H9 (cell line): ENCODE measurements around the gene DUSP5. TPM values are rescaled to one million over a fixed set of nuclear protein-coding genes. Genes with fewer than 3 reads are reported as not detected.

ENCODE experiments used
- DNase-seq: peaks from one replicate; pipeline ENCODE4 v3.0.0-alpha.2; 2017
- H2AFZ ChIP-seq: one replicate; pipeline ENCODE4 v1.6.1; 2013; ENCODE audit warnings: mild to moderate bottlenecking, low read length, control low read depth, moderate library complexity
- H2AK5ac ChIP-seq: 2 replicates; pipeline ENCODE4 v1.6.1; 2013; ENCODE audit warnings: low read length, control low read depth, mixed read lengths; ENCODE audit not compliant: insufficient read length
- H2BK120ac ChIP-seq: one replicate; pipeline ENCODE4 v1.6.1; 2013; ENCODE audit warnings: low read depth, mild to moderate bottlenecking, low read length, control low read depth, inconsistent platforms; ENCODE audit not compliant: poor library complexity, severe bottlenecking
- H2BK12ac ChIP-seq: 2 replicates; pipeline ENCODE4 v1.6.1; 2013; ENCODE audit warnings: low read length, control low read depth, mixed read lengths, low read depth; ENCODE audit not compliant: insufficient read length
- H2BK15ac ChIP-seq: 2 replicates; pipeline ENCODE4 v1.6.1; 2013; ENCODE audit warnings: low read depth, low read length, control low read depth
- H2BK20ac ChIP-seq: one replicate; pipeline ENCODE4 v1.6.1; 2013; ENCODE audit warnings: low read depth, mild to moderate bottlenecking, low read length, control low read depth, inconsistent platforms; ENCODE audit not compliant: poor library complexity, severe bottlenecking
- H2BK5ac ChIP-seq: 2 replicates; pipeline ENCODE4 v1.6.1; 2013; ENCODE audit warnings: low read length, control low read depth, mixed read lengths; ENCODE audit not compliant: insufficient read length
- H3K14ac ChIP-seq: 2 replicates; pipeline ENCODE4 v1.6.1; 2013; ENCODE audit warnings: low read length, control low read depth; ENCODE audit not compliant: insufficient read depth
- H3K18ac ChIP-seq: 2 replicates; pipeline ENCODE4 v1.6.1; 2013; ENCODE audit warnings: low read depth, mild to moderate bottlenecking, mixed read lengths, low read length, control low read depth; ENCODE audit not compliant: insufficient read length
- H3K23ac ChIP-seq: 2 replicates; pipeline ENCODE4 v1.6.1; 2013; ENCODE audit warnings: low read length, control low read depth, mixed read lengths, low read depth; ENCODE audit not compliant: insufficient read length
- H3K23me2 ChIP-seq: 2 replicates; pipeline ENCODE4 v1.6.1; 2013; ENCODE audit warnings: low read depth, mild to moderate bottlenecking, mixed read lengths, low read length, control low read depth; ENCODE audit not compliant: insufficient read length, poor library complexity, severe bottlenecking
- H3K27ac ChIP-seq: 2 replicates; pipeline ENCODE4 v1.5.1; 2013; ENCODE audit warnings: low read length, control low read depth, mixed read lengths, low read depth; ENCODE audit not compliant: insufficient read length
- H3K27me3 ChIP-seq: 2 replicates; pipeline ENCODE4 v1.6.1; 2013; ENCODE audit warnings: low read length, control low read depth, inconsistent platforms; ENCODE audit not compliant: insufficient read depth
- H3K4ac ChIP-seq: 2 replicates; pipeline ENCODE4 v1.6.1; 2013; ENCODE audit warnings: low read depth, mild to moderate bottlenecking, control low read depth, inconsistent platforms, low read length, moderate library complexity
- H3K4me1 ChIP-seq: 2 replicates; pipeline ENCODE4 v1.6.1; 2013; ENCODE audit warnings: low read length, control low read depth, inconsistent platforms; ENCODE audit not compliant: insufficient read depth
- H3K4me2 ChIP-seq: 2 replicates; pipeline ENCODE4 v1.6.1; 2013; ENCODE audit warnings: low read length, control low read depth, mixed read lengths; ENCODE audit not compliant: insufficient read length, insufficient read depth
- H3K56ac ChIP-seq: 2 replicates; pipeline ENCODE4 v1.6.1; 2013; ENCODE audit warnings: low read depth, mild to moderate bottlenecking, mixed read lengths, low read length, control low read depth; ENCODE audit not compliant: insufficient read length
- H3K79me1 ChIP-seq: 2 replicates; pipeline ENCODE4 v1.6.1; 2013; ENCODE audit warnings: low read depth, mild to moderate bottlenecking, moderate library complexity, low read length, control low read depth, inconsistent platforms; ENCODE audit not compliant: insufficient read depth, poor library complexity, severe bottlenecking
- H3K79me2 ChIP-seq: 2 replicates; pipeline ENCODE4 v1.6.1; 2013; ENCODE audit warnings: low read length, control low read depth, inconsistent platforms; ENCODE audit not compliant: insufficient read depth
- H3K9ac ChIP-seq: 2 replicates; pipeline ENCODE4 v1.6.1; 2013; ENCODE audit warnings: low read length, control low read depth, mixed read lengths; ENCODE audit not compliant: insufficient read length; ENCODE audit errors: extremely low read depth
- H3K9me3 ChIP-seq: one replicate; pipeline ENCODE4 v1.6.1; 2013; ENCODE audit warnings: low read depth, low read length, inconsistent platforms; ENCODE audit not compliant: control insufficient read depth
- H3T11ph ChIP-seq: one replicate; pipeline ENCODE4 v1.6.1; 2013; ENCODE audit warnings: mild to moderate bottlenecking, low read length, control low read depth, inconsistent platforms
- H4K20me1 ChIP-seq: one replicate; pipeline ENCODE4 v1.6.1; 2013; ENCODE audit not compliant: control insufficient read depth, insufficient read length, insufficient read depth
- H4K5ac ChIP-seq: 2 replicates; pipeline ENCODE4 v1.6.1; 2013; ENCODE audit warnings: low read depth, mild to moderate bottlenecking, mixed read lengths, low read length, control low read depth; ENCODE audit not compliant: insufficient read length
- H4K8ac ChIP-seq: replicated peaks from 2 replicates; pipeline ENCODE4 v1.6.1; 2013; ENCODE audit warnings: low read length, control low read depth, mixed read lengths, low read depth; ENCODE audit not compliant: insufficient read length
- H4K91ac ChIP-seq: 2 replicates; pipeline ENCODE4 v1.6.1; 2013; ENCODE audit warnings: low read depth, mild to moderate bottlenecking, moderate library complexity, mixed read lengths, low read length, control low read depth; ENCODE audit not compliant: insufficient read length
- H3K27ac Mint-ChIP-seq, 3 experiments: 2 replicates in 2 of 3; 3 replicates in 1 of 3; pipeline ENCODE4 v1.8.0; 2020 to 2021; ENCODE audit warnings: mixed read lengths in 3 of 3, mild to moderate bottlenecking in 1 of 3, moderate library complexity in 1 of 3
- H3K27me3 Mint-ChIP-seq: 2 replicates; pipeline ENCODE4 v1.8.0; 2021; ENCODE audit warnings: low read depth, mild to moderate bottlenecking, moderate library complexity, mixed read lengths
- H3K36me3 Mint-ChIP-seq, 3 experiments: 2 replicates in 2 of 3; 3 replicates in 1 of 3; pipeline ENCODE4 v1.8.0; 2020 to 2021; ENCODE audit warnings: low read depth in 3 of 3, mixed read lengths in 3 of 3; ENCODE audit not compliant: insufficient read depth in 1 of 3
- H3K4me1 Mint-ChIP-seq, 2 experiments: 2 replicates each; pipeline ENCODE4 v1.8.0; 2020; ENCODE audit warnings: mixed read lengths in 2 of 2
- H3K4me3 Mint-ChIP-seq, 2 experiments: 2 replicates in 1 of 2; 3 replicates in 1 of 2; pipeline ENCODE4 v1.8.0; 2020 to 2021; ENCODE audit warnings: mild to moderate bottlenecking in 2 of 2, mixed read lengths in 2 of 2, moderate library complexity in 1 of 2
- H3K9me3 Mint-ChIP-seq, 2 experiments: 2 replicates in 1 of 2; 3 replicates in 1 of 2; pipeline ENCODE4 v1.8.0; 2020; ENCODE audit warnings: mild to moderate bottlenecking in 2 of 2, mixed read lengths in 2 of 2, moderate library complexity in 1 of 2
- WGBS: extraction: QIAGEN DNeasy Blood & Tissue Kit; methylation state at CpG from one replicate; pipeline ENCODE4 v1.1.7; 2013; ENCODE audit warnings: missing lambda C conversion rate, low lambda C conversion rate, mixed read lengths; ENCODE audit not compliant: insufficient read length; ENCODE audit errors: extremely low coverage; 5-methylcytosine and 5-hydroxymethylcytosine counted together
- total RNA-seq: library from RNA; stranded (reverse); gene quantifications from 2 replicates; pipeline ENCODE4 v1.2.1, GENCODE V29; 2021
- TF ChIP-seq, protein P1 (sequence below): fragments of 200-600 bp; sonication (generic); conservative IDR thresholded peaks from 3 replicates; pipeline ENCODE4 v1.8.0; 2021; ENCODE audit warnings: antibody characterized with exemption, mild to moderate bottlenecking

Gene DUSP5
- total RNA-seq, 1 experiment from 2014 or later: 29.3 TPM

DNA sequence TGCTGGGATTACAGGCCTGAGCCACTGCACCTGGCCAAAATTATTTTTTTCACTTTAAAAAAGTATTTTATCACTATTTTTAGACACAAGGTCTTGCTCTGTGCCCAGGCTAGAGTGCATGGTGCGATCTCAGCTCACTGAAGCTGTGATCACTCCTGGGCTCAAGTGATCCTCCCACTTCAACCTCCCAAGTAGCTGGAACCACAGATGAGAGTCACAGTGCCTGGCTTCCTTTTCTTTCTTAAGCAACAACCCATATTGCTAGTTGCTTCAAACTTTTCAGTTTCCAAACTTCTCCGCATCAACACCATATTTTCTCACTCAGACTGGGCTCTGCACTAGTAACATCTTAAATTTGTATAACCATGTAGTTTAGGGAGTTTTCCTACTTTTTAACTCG is 60.3 kb downstream of the DUSP5 start:
- Histone ChIP-seq H3K79me1 (no peaks in the 10 kb centered on the region), H4K20me1 (no peaks in the 10 kb centered on the region), H3K79me2 (no peaks in the 10 kb centered on the region), H4K8ac (no peak overlapping the region), H4K5ac (no peak overlapping the region), H3K4ac (no peak overlapping the region), H3K56ac (no peak overlapping the region), H3K9me3 (no peaks in the 10 kb centered on the region), H3K9ac (no peak overlapping the region), H2BK120ac (no peak overlapping the region), H3T11ph (no peak overlapping the region), H3K14ac (no peak overlapping the region), H3K4me1 (no peaks in the 10 kb centered on the region; the same call in 1 of the 2 replicates), H2BK5ac (no peak overlapping the region), H2BK12ac (no peak overlapping the region), H2AK5ac (no peak overlapping the region), H3K4me2 (no peak overlapping the region), H3K23me2 (no peaks in the 10 kb centered on the region), H2BK15ac (no peak overlapping the region), H2AFZ (no peak overlapping the region), H3K27ac (no peak overlapping the region), H2BK20ac (no peak overlapping the region), H3K27me3 (no peaks in the 10 kb centered on the region), H3K23ac (no peak overlapping the region), H4K91ac (no peak overlapping the region), H3K18ac (no peak overlapping the region)
- Mint-ChIP-seq H3K9me3 (no peaks in the 10 kb centered on the region; a peak in 1 of 5 replicates), H3K27ac (peak overlapping the region in 1 of 3 experiments; percentile 40; a peak in 1 of 7 replicates), H3K27me3 (no peaks in the 10 kb centered on the region), H3K36me3 (no peaks in the 10 kb centered on the region), H3K4me3 (no peak overlapping the region), H3K4me1 (peaks cover 23 to 26% of the 10 kb centered on the region in 2 experiments)
- no peak for DNase-seq
- WGBS: no CpG with 5 or more reads among the region's 3 CpGs
- TF ChIP-seq, protein P1, sequence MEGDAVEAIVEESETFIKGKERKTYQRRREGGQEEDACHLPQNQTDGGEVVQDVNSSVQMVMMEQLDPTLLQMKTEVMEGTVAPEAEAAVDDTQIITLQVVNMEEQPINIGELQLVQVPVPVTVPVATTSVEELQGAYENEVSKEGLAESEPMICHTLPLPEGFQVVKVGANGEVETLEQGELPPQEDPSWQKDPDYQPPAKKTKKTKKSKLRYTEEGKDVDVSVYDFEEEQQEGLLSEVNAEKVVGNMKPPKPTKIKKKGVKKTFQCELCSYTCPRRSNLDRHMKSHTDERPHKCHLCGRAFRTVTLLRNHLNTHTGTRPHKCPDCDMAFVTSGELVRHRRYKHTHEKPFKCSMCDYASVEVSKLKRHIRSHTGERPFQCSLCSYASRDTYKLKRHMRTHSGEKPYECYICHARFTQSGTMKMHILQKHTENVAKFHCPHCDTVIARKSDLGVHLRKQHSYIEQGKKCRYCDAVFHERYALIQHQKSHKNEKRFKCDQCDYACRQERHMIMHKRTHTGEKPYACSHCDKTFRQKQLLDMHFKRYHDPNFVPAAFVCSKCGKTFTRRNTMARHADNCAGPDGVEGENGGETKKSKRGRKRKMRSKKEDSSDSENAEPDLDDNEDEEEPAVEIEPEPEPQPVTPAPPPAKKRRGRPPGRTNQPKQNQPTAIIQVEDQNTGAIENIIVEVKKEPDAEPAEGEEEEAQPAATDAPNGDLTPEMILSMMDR: no peak
